HFFc6 (cell line): ENCODE results near the gene WDR90. TPM values are rescaled to one million over a fixed set of nuclear protein-coding genes. Genes with fewer than 3 reads are reported as not detected.
A peak's percentile ranks its signal among the peaks of the same experiment; 100 is the strongest.

Source experiments
- DNase-seq: peaks from one replicate; pipeline ENCODE4 v3.0.0-alpha.2; 2018
- H3K27ac Mint-ChIP-seq: 2 replicates; pipeline ENCODE4 v1.8.0; 2020; ENCODE audit warnings: mild to moderate bottlenecking, mixed read lengths
- H3K27me3 Mint-ChIP-seq: 2 replicates; pipeline ENCODE4 v1.8.0; 2021; ENCODE audit warnings: mild to moderate bottlenecking, moderate library complexity, mixed read lengths; ENCODE audit not compliant: insufficient read depth
- H3K36me3 Mint-ChIP-seq: 2 replicates; pipeline ENCODE4 v1.8.0; 2021; ENCODE audit warnings: low read depth, mixed read lengths
- H3K4me1 Mint-ChIP-seq: 2 replicates; pipeline ENCODE4 v1.8.0; 2020; ENCODE audit warnings: low read depth, mixed read lengths
- H3K4me3 Mint-ChIP-seq: 2 replicates; pipeline ENCODE4 v1.8.0; 2020; ENCODE audit warnings: mild to moderate bottlenecking, moderate library complexity, mixed read lengths
- H3K9me3 Mint-ChIP-seq: 2 replicates; pipeline ENCODE4 v1.8.0; 2020; ENCODE audit warnings: mild to moderate bottlenecking, mixed read lengths
- CTCF ChIP-seq: fragments of 200-600 bp; sonication (generic); IDR thresholded peaks from 2 replicates; pipeline ENCODE4 v1.5.0; 2021; ENCODE audit warnings: antibody characterized with exemption, mild to moderate bottlenecking
- total RNA-seq, 6 experiments: library from RNA; stranded (reverse); fragmentation: NEBNext Ultra II Directional; extraction: Animal tissue kit (Norgen Biotek cat#: 25700); gene quantifications; 2 replicates in 1 of 6; 3 replicates in 5 of 6; pipeline ENCODE4 v1.2.3, GENCODE V29; 2021

Gene WDR90
- total RNA-seq, 6 experiments from 2014 or later: 11.6 to 19.0 (median 17.7) TPM

GRCh38 chr16:644556-644955 is 4.6 kb upstream of the WDR90 start:
- H3K9me3 Mint-ChIP-seq: no peaks in the 10 kb centered on the region
- no peak for DNase-seq
- H3K36me3 Mint-ChIP-seq: no peaks in the 10 kb centered on the region
- H3K4me1 Mint-ChIP-seq: no peaks in the 10 kb centered on the region
- no peak overlapping the region for H3K4me3 Mint-ChIP-seq
- peaks cover 3% of the 10 kb centered on the region for H3K27me3 Mint-ChIP-seq
- TF ChIP-seq CTCF: no peak
- no peak overlapping the region; the same call in 1 of the 2 replicates for H3K27ac Mint-ChIP-seq

GRCh38 chr16:645852-646678 is 3.1 kb upstream of the WDR90 start:
- Mint-ChIP-seq H3K27ac (no peak overlapping the region), H3K4me1 (0 out of 2 replicates have a peak, but pooled peaks cover 5% of the 10 kb centered on the region), H3K9me3 (no peaks in the 10 kb centered on the region), H3K4me3 (no peak overlapping the region), H3K36me3 (no peaks in the 10 kb centered on the region), H3K27me3 (peaks cover 3% of the 10 kb centered on the region)
- DNase-seq: no peak
- no peak for TF ChIP-seq CTCF

- DNase-seq: no peak
- no peak overlapping the region for H3K4me3 Mint-ChIP-seq
- TF ChIP-seq CTCF: no peak
- H3K4me1 Mint-ChIP-seq: 0 out of 2 replicates have a peak, but pooled peaks cover 5% of the 10 kb centered on the region
- H3K27me3 Mint-ChIP-seq: peaks cover 3% of the 10 kb centered on the region
- no peak overlapping the region; the same call in 1 of the 2 replicates for H3K27ac Mint-ChIP-seq
- no peaks in the 10 kb centered on the region for H3K9me3 Mint-ChIP-seq
- no peaks in the 10 kb centered on the region for H3K36me3 Mint-ChIP-seq
Measured at GRCh38 chr16:646679-647172, 2.4 kb upstream of the WDR90 start.

GRCh38 chr16:647173-647902 is 1.8 kb upstream of the WDR90 start:
- peaks cover 3% of the 10 kb centered on the region for H3K27me3 Mint-ChIP-seq
- H3K9me3 Mint-ChIP-seq: no peaks in the 10 kb centered on the region
- H3K4me1 Mint-ChIP-seq: 0 out of 2 replicates have a peak, but pooled peaks cover 5% of the 10 kb centered on the region
- no peaks in the 10 kb centered on the region for H3K36me3 Mint-ChIP-seq
- no peak overlapping the region for H3K27ac Mint-ChIP-seq
- DNase-seq: no peak
- H3K4me3 Mint-ChIP-seq: no peak overlapping the region; the same call in 1 of the 2 replicates
- no peak for TF ChIP-seq CTCF

GRCh38 chr16:648071-648780 is 939 bp upstream of the WDR90 start:
- no peak for DNase-seq
- 0 out of 2 replicates have a peak, but pooled peaks cover 5% of the 10 kb centered on the region for H3K4me1 Mint-ChIP-seq
- H3K36me3 Mint-ChIP-seq: no peaks in the 10 kb centered on the region
- peak overlapping the region; percentile 88 for H3K27ac Mint-ChIP-seq
- peak overlapping the region; percentile 89 for H3K4me3 Mint-ChIP-seq
- H3K27me3 Mint-ChIP-seq: peaks cover 3% of the 10 kb centered on the region
- H3K9me3 Mint-ChIP-seq: no peaks in the 10 kb centered on the region
- peak; percentile 67 for TF ChIP-seq CTCF
